Measurements from ENCODE around the gene RAB3GAP2. TPM values are rescaled to one million over a fixed set of nuclear protein-coding genes. Genes with fewer than 3 reads are reported as not detected.

RAB3GAP2 gene
- total and polyA plus RNA-seq, 2 of the 13 experiments (the other 11 are each of a cell fraction or from before 2014, with no cell fraction given) = 22.6 to 25.0 TPM

DNA sequence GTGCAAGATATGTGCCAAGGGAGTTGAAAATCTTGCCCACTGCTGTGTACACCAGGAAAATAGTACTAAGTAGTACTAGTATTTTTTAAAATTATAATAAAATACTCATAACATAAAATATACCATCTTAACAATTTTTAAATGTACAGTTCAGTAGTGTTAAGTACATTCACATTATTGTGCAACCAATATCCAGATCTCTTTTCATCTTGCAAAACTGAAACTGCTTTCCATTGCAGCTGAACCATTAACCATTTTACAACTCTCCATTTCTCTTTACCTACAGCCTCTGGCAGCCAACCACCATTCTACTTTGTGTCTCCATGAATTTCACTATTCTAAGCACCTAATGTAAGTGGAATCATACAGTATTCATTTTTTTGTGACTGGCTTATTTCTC is 19.3 kb upstream of the RAB3GAP2 start (continued):
- TF ChIP-seq RXRB (CRISPR knock-in tag; IDR thresholded peaks at IDR 0.05; ENCODE audit: borderline replicate concordance) = no peak
- no peak for TF ChIP-seq ZNF724P (CRISPR knock-in tag; IDR thresholded peaks at IDR 0.05; ENCODE audit: borderline replicate concordance)
- TF ChIP-seq TCF12 (IDR thresholded peaks at IDR 0.05) = no peak
- TF ChIP-seq TCF12 (CRISPR knock-in tag; IDR thresholded peaks at IDR 0.05) = no peak
- TF ChIP-seq, protein P1, sequence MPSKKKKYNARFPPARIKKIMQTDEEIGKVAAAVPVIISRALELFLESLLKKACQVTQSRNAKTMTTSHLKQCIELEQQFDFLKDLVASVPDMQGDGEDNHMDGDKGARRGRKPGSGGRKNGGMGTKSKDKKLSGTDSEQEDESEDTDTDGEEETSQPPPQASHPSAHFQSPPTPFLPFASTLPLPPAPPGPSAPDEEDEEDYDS (CRISPR knock-in tag; IDR thresholded peaks at IDR 0.05) = no peak
- TF ChIP-seq, protein P2, sequence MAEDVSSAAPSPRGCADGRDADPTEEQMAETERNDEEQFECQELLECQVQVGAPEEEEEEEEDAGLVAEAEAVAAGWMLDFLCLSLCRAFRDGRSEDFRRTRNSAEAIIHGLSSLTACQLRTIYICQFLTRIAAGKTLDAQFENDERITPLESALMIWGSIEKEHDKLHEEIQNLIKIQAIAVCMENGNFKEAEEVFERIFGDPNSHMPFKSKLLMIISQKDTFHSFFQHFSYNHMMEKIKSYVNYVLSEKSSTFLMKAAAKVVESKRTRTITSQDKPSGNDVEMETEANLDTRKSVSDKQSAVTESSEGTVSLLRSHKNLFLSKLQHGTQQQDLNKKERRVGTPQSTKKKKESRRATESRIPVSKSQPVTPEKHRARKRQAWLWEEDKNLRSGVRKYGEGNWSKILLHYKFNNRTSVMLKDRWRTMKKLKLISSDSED (CRISPR knock-in tag; IDR thresholded peaks at IDR 0.05) = no peak
- no peak for TF ChIP-seq KMT2A (CRISPR knock-in tag; IDR thresholded peaks at IDR 0.05)
- no peak for TF ChIP-seq PPARG (CRISPR knock-in tag; conservative IDR thresholded peaks at IDR 0.05)

DNA sequence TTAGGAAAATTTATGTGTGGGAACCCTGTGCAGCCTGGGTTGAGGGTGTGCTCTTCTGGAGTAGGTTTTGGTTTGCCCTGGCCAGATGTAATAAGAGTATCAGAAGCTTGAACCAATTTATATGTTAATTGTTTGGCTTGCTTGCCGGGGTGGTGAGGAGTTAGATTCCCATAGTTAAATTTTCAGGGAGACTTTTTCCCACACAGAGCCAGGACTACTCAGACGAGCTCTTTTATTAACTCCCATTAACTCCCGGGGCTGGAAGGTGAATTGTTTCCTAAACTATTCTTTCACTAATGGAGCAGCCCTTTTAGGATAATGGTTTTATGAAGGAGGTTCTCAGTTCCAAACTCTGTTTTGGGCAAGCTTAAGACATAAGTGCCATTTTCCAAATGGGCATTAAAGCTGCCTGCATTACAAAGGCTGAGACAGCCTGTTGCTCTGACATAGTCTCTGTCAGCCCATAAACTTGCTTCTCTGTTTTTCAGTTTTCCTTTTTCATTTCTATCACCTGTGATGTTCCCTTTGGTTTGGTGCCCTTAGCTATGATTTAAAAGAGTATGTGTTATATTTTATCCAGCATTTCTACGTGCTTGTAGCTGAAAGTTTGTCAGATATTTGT is 18.0 kb upstream of the RAB3GAP2 start:
- WGBS (ENCODE audit: low lambda C conversion rate) = 2% methylated on average over 4 of the region's 4 CpGs
- Histone ChIP-seq H3K4me2 (ENCODE audit: low read depth, low read length) (no peak overlapping the region), H3K36me3 (replicated peaks in 1 of 2; ENCODE audit: control insufficient read depth in 1 of 2, insufficient read depth in 2 of 2, low read length in 2 of 2) (no peaks in the 10 kb centered on the region), H3K27ac (ENCODE audit: extremely low read length, insufficient read depth, low read length) (no peak overlapping the region), H3K79me2 (ENCODE audit: insufficient read depth, low read length) (no peaks in the 10 kb centered on the region), H3K27me3 (ENCODE audit: control insufficient read depth in 1 of 2, insufficient read depth in 2 of 2, low read length in 2 of 2) (peaks cover 0 to 15% of the 10 kb centered on the region in 2 experiments; a peak in 2 of 5 replicates), H2AFZ (ENCODE audit: low read length) (no peak overlapping the region), H3K4me1 (ENCODE audit: insufficient read depth, low read length) (no peaks in the 10 kb centered on the region), H3K4me3 (replicated peaks in 1 of 3; ENCODE audit: insufficient read depth in 1 of 3, low read depth in 2 of 3, low read length in 3 of 3) (no peak overlapping the region), H3K9ac (ENCODE audit: insufficient read depth, low read depth, low read length) (no peak overlapping the region), H4K20me1 (ENCODE audit: insufficient read depth, low read length) (no peaks in the 10 kb centered on the region), H3K9me3 (ENCODE audit: low read length) (no peaks in the 10 kb centered on the region)
- in situ Hi-C loops (cut with HindIII; ENCODE audit: extremely low pct_ligation_motif_present, low pct_unique_long_range_greater_than_20kb) = no loop called here
- TF ChIP-seq TOPORS (CRISPR knock-in tag; IDR thresholded peaks at IDR 0.05) (no peak), ZNF570 (CRISPR knock-in tag; IDR thresholded peaks at IDR 0.05; ENCODE audit: borderline replicate concordance) (no peak), HOXA5 (CRISPR knock-in tag; IDR thresholded peaks at IDR 0.05) (no peak), ZNF432 (CRISPR knock-in tag; IDR thresholded peaks at IDR 0.05; ENCODE audit: borderline replicate concordance) (no peak), FOXA1 (IDR thresholded peaks at IDR 0.05) (no peak), FOXA1 (CRISPR knock-in tag; IDR thresholded peaks at IDR 0.05) (no peak), ZNF260 (CRISPR knock-in tag; IDR thresholded peaks at IDR 0.05; ENCODE audit: borderline replicate concordance, low read depth) (no peak), ZNF430 (CRISPR knock-in tag; IDR thresholded peaks at IDR 0.05) (no peak)
- TF ChIP-seq, protein P3, sequence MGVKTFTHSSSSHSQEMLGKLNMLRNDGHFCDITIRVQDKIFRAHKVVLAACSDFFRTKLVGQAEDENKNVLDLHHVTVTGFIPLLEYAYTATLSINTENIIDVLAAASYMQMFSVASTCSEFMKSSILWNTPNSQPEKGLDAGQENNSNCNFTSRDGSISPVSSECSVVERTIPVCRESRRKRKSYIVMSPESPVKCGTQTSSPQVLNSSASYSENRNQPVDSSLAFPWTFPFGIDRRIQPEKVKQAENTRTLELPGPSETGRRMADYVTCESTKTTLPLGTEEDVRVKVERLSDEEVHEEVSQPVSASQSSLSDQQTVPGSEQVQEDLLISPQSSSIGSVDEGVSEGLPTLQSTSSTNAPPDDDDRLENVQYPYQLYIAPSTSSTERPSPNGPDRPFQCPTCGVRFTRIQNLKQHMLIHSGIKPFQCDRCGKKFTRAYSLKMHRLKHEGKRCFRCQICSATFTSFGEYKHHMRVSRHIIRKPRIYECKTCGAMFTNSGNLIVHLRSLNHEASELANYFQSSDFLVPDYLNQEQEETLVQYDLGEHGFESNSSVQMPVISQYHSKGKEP (CRISPR knock-in tag; IDR thresholded peaks at IDR 0.05) = no peak
- TF ChIP-seq, protein P4, sequence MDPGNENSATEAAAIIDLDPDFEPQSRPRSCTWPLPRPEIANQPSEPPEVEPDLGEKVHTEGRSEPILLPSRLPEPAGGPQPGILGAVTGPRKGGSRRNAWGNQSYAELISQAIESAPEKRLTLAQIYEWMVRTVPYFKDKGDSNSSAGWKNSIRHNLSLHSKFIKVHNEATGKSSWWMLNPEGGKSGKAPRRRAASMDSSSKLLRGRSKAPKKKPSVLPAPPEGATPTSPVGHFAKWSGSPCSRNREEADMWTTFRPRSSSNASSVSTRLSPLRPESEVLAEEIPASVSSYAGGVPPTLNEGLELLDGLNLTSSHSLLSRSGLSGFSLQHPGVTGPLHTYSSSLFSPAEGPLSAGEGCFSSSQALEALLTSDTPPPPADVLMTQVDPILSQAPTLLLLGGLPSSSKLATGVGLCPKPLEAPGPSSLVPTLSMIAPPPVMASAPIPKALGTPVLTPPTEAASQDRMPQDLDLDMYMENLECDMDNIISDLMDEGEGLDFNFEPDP (CRISPR knock-in tag; conservative IDR thresholded peaks at IDR 0.05) = no peak
- BruUV-seq (replicated peaks) = no TSS peak
- ATAC-seq (no peak), DNase-seq (ENCODE audit: low spot score) (no peak), FAIRE-seq (no peak)
- intact Hi-C loops (cut with micrococcal nuclease; ENCODE audit: unreplicated experiment) = no loop called here
- CTCF ChIA-PET (ENCODE audit: low intra/inter-chr PET ratio, low total read pairs) = no interaction called here
- POLR2A ChIA-PET = no interaction called here
